Stomach (tissue), 9 donors: ENCODE data around the gene IQCM. TPM values are rescaled to one million over a fixed set of nuclear protein-coding genes. Genes with fewer than 3 reads are reported as not detected.

ENCODE experiments used
- DNase-seq, 2 donors: peaks; one replicate each; pipeline versions ENCODE4 v3.0.0 to v3.0.0-alpha.2; 2013 to 2019
- H3K27ac ChIP-seq, 5 donors: fragments of 200-600 bp in 4 of 5; sonication (generic) in 4 of 5; one replicate each; pipeline ENCODE4 v1.5.1; 2013 to 2019; ENCODE audit warnings: mild to moderate bottlenecking in 1 of 5, moderate library complexity in 1 of 5
- H3K27me3 ChIP-seq, 3 donors: fragments of 200-600 bp; sonication (generic); one replicate each; pipeline ENCODE4 v1.5.1; 2017 to 2019; ENCODE audit warnings: mixed run types in 1 of 3
- H3K36me3 ChIP-seq, 4 donors: fragments of 200-600 bp; sonication (generic); 1 replicate in 3 of 4; 2 replicates in 1 of 4; pipeline ENCODE4 v1.5.1; 2016 to 2019
- H3K4me1 ChIP-seq, 4 donors: fragments of 200-600 bp; sonication (generic); one replicate each; pipeline ENCODE4 v1.5.1; 2016 to 2019
- H3K4me3 ChIP-seq, 4 donors: fragments of 200-600 bp; sonication (generic) in 3 of 4; one replicate each; pipeline ENCODE4 v1.5.1; 2016 to 2019; ENCODE audit warnings: mild to moderate bottlenecking in 1 of 4
- H3K9me3 ChIP-seq, 4 donors: fragments of 200-600 bp; sonication (generic); one replicate each; pipeline ENCODE4 v1.5.1; 2016 to 2019
- CTCF ChIP-seq, 7 experiments: fragments of 450-650 bp in 4 of 7; fragments of 200-600 bp in 3 of 7; sonication (generic) in 3 of 7; IDR thresholded peaks; one replicate each; pipeline ENCODE4 v1.5.1; 2016 to 2019; ENCODE audit warnings: antibody characterized with exemption in 7 of 7, control low read depth in 2 of 7, mild to moderate bottlenecking in 1 of 7
- EP300 ChIP-seq: sonication (generic); formaldehyde crosslinking; IDR thresholded peaks from one replicate; pipeline ENCODE4 v1.6.1; 2017; ENCODE audit warnings: antibody characterized with exemption
- POLR2A ChIP-seq, 4 donors: fragments of 450-650 bp; IDR thresholded peaks; one replicate each; pipeline ENCODE4 v1.6.1; 2016; ENCODE audit warnings: antibody characterized with exemption in 4 of 4, control low read depth in 2 of 4, mild to moderate bottlenecking in 1 of 4, moderate library complexity in 1 of 4
- POLR2AphosphoS5 ChIP-seq, 3 donors: sonication (generic); formaldehyde crosslinking; IDR thresholded peaks; one replicate each; pipeline ENCODE4 v1.6.1; 2016; ENCODE audit warnings: antibody characterized with exemption in 3 of 3
- WGBS, 5 donors: extraction: QIAGEN DNeasy Blood & Tissue Kit in 3 of 5; methylation state at CpG; one replicate each; pipeline versions ENCODE4 v1.1.5 to v1.1.7; 2013 to 2018; 5-methylcytosine and 5-hydroxymethylcytosine counted together
- intact Hi-C: fragments of 100-400 bp; cut with DNase I; formaldehyde crosslinking; loops from one replicate; pipeline ENCODE4 v1.15.1; 2023; ENCODE audit warnings: low total_unique reads
- polyA plus RNA-seq, 3 donors: library from polyadenylated mRNA; stranded (reverse); fragments of 200-250 nt; gene quantifications; one replicate each; pipeline ENCODE4 v1.2.3, GENCODE V29; 2013
- total RNA-seq, 5 donors: library from RNA; depleted of rRNA; stranded (reverse); fragments of >200 nt; gene quantifications; one replicate each; pipeline versions ENCODE4 v1.1.0 to v1.2.3, GENCODE V29; 2014 to 2016
- donor health status: healthy with polysubstance abuse.
- donor health status: Bipolar disorder and iron deficiency.
- donor health status: healthy.

The IQCM gene
- total and polyA plus RNA-seq, 8 donors: not detected

GRCh38 chr4:149755969-149756368, 59.7 kb downstream of the IQCM start:
- WGBS, 5 donors: 55 to 77% (median 64%) methylated on average over 2 of the region's 2 CpGs

GRCh38 chr4:149754526-149754925, 61.1 kb downstream of the IQCM start:
- no peak for DNase-seq
- Histone ChIP-seq H3K36me3 (no peaks in the 10 kb centered on the region), H3K9me3 (no peaks in the 10 kb centered on the region), H3K4me1 (no peaks in the 10 kb centered on the region), H3K4me3 (no peak overlapping the region), H3K27me3 (no peaks in the 10 kb centered on the region), H3K27ac (no peak overlapping the region)
- no peak for TF ChIP-seq POLR2AphosphoS5 (IDR thresholded peaks at IDR 0.05)
- TF ChIP-seq EP300: no peak
- no peak for TF ChIP-seq POLR2A (IDR thresholded peaks at IDR 0.05)
- TF ChIP-seq CTCF (IDR thresholded peaks at IDR 0.05): no peak
- 61 to 76% (median 64%) methylated on average over 3 of the region's 3 CpGs for WGBS, 5 donors
- intact Hi-C loops: no loop called here

More at GRCh38 chr4:149755969-149756368, 59.7 kb downstream of the IQCM start:
- no peaks in the 10 kb centered on the region for H3K9me3 ChIP-seq
- intact Hi-C loops: no loop called here
- H3K27ac ChIP-seq: no peak overlapping the region
- TF ChIP-seq EP300: no peak
- no peak for TF ChIP-seq CTCF (IDR thresholded peaks at IDR 0.05)
- no peak for TF ChIP-seq POLR2AphosphoS5 (IDR thresholded peaks at IDR 0.05)
- TF ChIP-seq POLR2A (IDR thresholded peaks at IDR 0.05): no peak
- no peak for DNase-seq
- H3K36me3 ChIP-seq: no peaks in the 10 kb centered on the region
- no peaks in the 10 kb centered on the region for H3K27me3 ChIP-seq
- H3K4me3 ChIP-seq: no peak overlapping the region
- no peaks in the 10 kb centered on the region for H3K4me1 ChIP-seq

GRCh38 chr4:149752729-149753128, 62.9 kb downstream of the IQCM start:
- Histone ChIP-seq H3K27me3 (no peaks in the 10 kb centered on the region), H3K9me3 (no peaks in the 10 kb centered on the region), H3K4me3 (no peak overlapping the region), H3K4me1 (no peaks in the 10 kb centered on the region), H3K36me3 (no peaks in the 10 kb centered on the region), H3K27ac (no peak overlapping the region)
- 27 to 53% (median 31%) methylated on average over 2 of the region's 2 CpGs for WGBS, 5 donors
- TF ChIP-seq POLR2A (IDR thresholded peaks at IDR 0.05): no peak
- no peak for TF ChIP-seq POLR2AphosphoS5 (IDR thresholded peaks at IDR 0.05)
- TF ChIP-seq CTCF (IDR thresholded peaks at IDR 0.05): no peak
- no peak for TF ChIP-seq EP300
- intact Hi-C loops: no loop called here
- DNase-seq: no peak

GRCh38 chr4:149751174-149751573, 64.5 kb downstream of the IQCM start:
- intact Hi-C loops: no loop called here
- 63 to 84% (median 71%) methylated on average over 4 of the region's 4 CpGs for WGBS, 5 donors
- no peak overlapping the region for H3K27ac ChIP-seq

More at GRCh38 chr4:149751174-149751573, 64.5 kb downstream of the IQCM start:
- Histone ChIP-seq H3K27me3 (no peaks in the 10 kb centered on the region), H3K4me3 (no peak overlapping the region), H3K9me3 (no peaks in the 10 kb centered on the region), H3K36me3 (no peaks in the 10 kb centered on the region), H3K4me1 (no peaks in the 10 kb centered on the region)
- no peak for DNase-seq
- TF ChIP-seq EP300 (no peak), CTCF (IDR thresholded peaks at IDR 0.05) (no peak), POLR2A (IDR thresholded peaks at IDR 0.05) (no peak), POLR2AphosphoS5 (IDR thresholded peaks at IDR 0.05) (no peak)
